C4-2B (cell line): Measurements from ENCODE around the gene MEF2C.

Experiments
- CTCF ChIP-seq: fragments of 450-650 bp; conservative IDR thresholded peaks from 2 replicates; pipeline ENCODE4 v1.5.1; 2017; ENCODE audit warnings: mild to moderate bottlenecking
- ZFX ChIP-seq: fragments of 450-650 bp; IDR thresholded peaks from 2 replicates; pipeline ENCODE4 v1.6.1; 2017

GRCh38 chr5:88804444-88804843 is 78.5 kb downstream of the MEF2C start:
- TF ChIP-seq CTCF: no peak
- no peak for TF ChIP-seq ZFX
